HepG2 (cell line): Measurements from ENCODE around the gene MRPS2. TPM values are rescaled to one million over a fixed set of nuclear protein-coding genes. Genes with fewer than 3 reads are reported as not detected.

ENCODE experiments used
- ERF ChIP-seq: IDR thresholded peaks from 2 replicates; pipeline ENCODE4 v1.6.1; 2018; ENCODE audit warnings: missing biosample characterization, missing genetic modification reagents
- ETV5 ChIP-seq: IDR thresholded peaks from 2 replicates; pipeline ENCODE4 v1.6.1; 2018; ENCODE audit warnings: missing biosample characterization, missing genetic modification reagents, inconsistent platforms, borderline replicate concordance
- MED8 ChIP-seq: sonication (generic); formaldehyde crosslinking; IDR thresholded peaks from 2 replicates; pipeline ENCODE4 v1.8.1; 2023; ENCODE audit warnings: mild to moderate bottlenecking, missing genetic modification reagents; ENCODE audit not compliant: insufficient replicate concordance
- RBFOX2 ChIP-seq: fragments of 200-400 bp; formaldehyde crosslinking; IDR thresholded peaks from 2 replicates; pipeline ENCODE4 v1.6.1; 2017; ENCODE audit warnings: low read depth, mild to moderate bottlenecking, low read length
- SALL2 ChIP-seq: sonication (generic); formaldehyde crosslinking; IDR thresholded peaks from 2 replicates; pipeline ENCODE4 v1.8.1; 2023; ENCODE audit warnings: mild to moderate bottlenecking, missing genetic modification reagents, inconsistent platforms
- ZNF101 ChIP-seq: sonication (generic); formaldehyde crosslinking; IDR thresholded peaks from 2 replicates; pipeline ENCODE4 v1.4.0; 2020; ENCODE audit warnings: mild to moderate bottlenecking, low read depth, missing genetic modification reagents, borderline replicate concordance
- ZNF367 ChIP-seq: sonication (generic); formaldehyde crosslinking; IDR thresholded peaks from 2 replicates; pipeline ENCODE4 v1.4.0; 2020; ENCODE audit warnings: missing genetic modification reagents, borderline replicate concordance
- ZNF749 ChIP-seq: sonication (generic); formaldehyde crosslinking; IDR thresholded peaks from 2 replicates; pipeline ENCODE4 v1.8.0; 2022; ENCODE audit warnings: mild to moderate bottlenecking, missing genetic modification reagents, moderate library complexity, borderline replicate concordance
- ZNF816 ChIP-seq: sonication (generic); formaldehyde crosslinking; IDR thresholded peaks from 2 replicates; pipeline ENCODE4 v1.8.0; 2022; ENCODE audit warnings: missing genetic modification reagents, mild to moderate bottlenecking, borderline replicate concordance
- ZSCAN29 ChIP-seq: sonication (generic); formaldehyde crosslinking; conservative IDR thresholded peaks from 2 replicates; pipeline ENCODE4 v1.4.0; 2020; ENCODE audit warnings: mild to moderate bottlenecking, missing genetic modification reagents
- ZZZ3 ChIP-seq: sonication (generic); formaldehyde crosslinking; IDR thresholded peaks from 2 replicates; pipeline ENCODE4 v1.4.0; 2020; ENCODE audit warnings: missing genetic modification reagents, mild to moderate bottlenecking, borderline replicate concordance
- polyA plus RNA-seq, 8 experiments: library from polyadenylated mRNA; depleted of rRNA in 3 of 8; stranded (reverse) in 7 of 8; unstranded in 1 of 8; fragments of >200 nt; fragmentation: Illumina TruSeq in 4 of 8; extraction: Trizol in 4 of 8; gene quantifications; 2 replicates each; pipeline versions ENCODE4 v1.2.1 to v1.2.3, GENCODE V29; 2011 to 2016; ENCODE audit warnings: low read depth in 4 of 8, missing spikeins in 1 of 8, mixed read lengths in 1 of 8; ENCODE audit not compliant: insufficient read depth in 1 of 8
- total RNA-seq, 5 experiments: library from RNA; depleted of rRNA; stranded (reverse); fragments of >200 nt; fragmentation: Illumina TruSeq; extraction: Trizol; gene quantifications; 2 replicates each; pipeline ENCODE4 v1.2.3, GENCODE V29; 2016; ENCODE audit warnings: low read depth in 1 of 5
- TF ChIP-seq, protein P1 (sequence below): sonication (generic); formaldehyde crosslinking; IDR thresholded peaks from 2 replicates; pipeline ENCODE4 v1.4.0; 2020; ENCODE audit warnings: missing genetic modification reagents
- TF ChIP-seq, protein P2 (sequence below): sonication (generic); formaldehyde crosslinking; IDR thresholded peaks from 2 replicates; pipeline ENCODE4 v1.8.0; 2022; ENCODE audit warnings: missing genetic modification reagents, low read depth, mild to moderate bottlenecking, borderline replicate concordance
- TF ChIP-seq, protein P3 (sequence below): sonication (generic); formaldehyde crosslinking; IDR thresholded peaks from 2 replicates; pipeline ENCODE4 v1.5.0; 2020; ENCODE audit warnings: mild to moderate bottlenecking, missing genetic modification reagents, borderline replicate concordance
- TF ChIP-seq, protein P4 (sequence below): IDR thresholded peaks from 2 replicates; pipeline ENCODE4 v1.6.1; 2018; ENCODE audit warnings: missing genetic modification reagents
- TF ChIP-seq, protein P5 (sequence below): sonication (generic); formaldehyde crosslinking; IDR thresholded peaks from 2 replicates; pipeline ENCODE4 v1.4.0; 2020; ENCODE audit warnings: missing genetic modification reagents, borderline replicate concordance

Gene MRPS2
- total and polyA plus RNA-seq, 2 of the 13 experiments (the other 11 are each of a cell fraction or from before 2014, with no cell fraction given) = 44.4 to 86.7 TPM

DNA sequence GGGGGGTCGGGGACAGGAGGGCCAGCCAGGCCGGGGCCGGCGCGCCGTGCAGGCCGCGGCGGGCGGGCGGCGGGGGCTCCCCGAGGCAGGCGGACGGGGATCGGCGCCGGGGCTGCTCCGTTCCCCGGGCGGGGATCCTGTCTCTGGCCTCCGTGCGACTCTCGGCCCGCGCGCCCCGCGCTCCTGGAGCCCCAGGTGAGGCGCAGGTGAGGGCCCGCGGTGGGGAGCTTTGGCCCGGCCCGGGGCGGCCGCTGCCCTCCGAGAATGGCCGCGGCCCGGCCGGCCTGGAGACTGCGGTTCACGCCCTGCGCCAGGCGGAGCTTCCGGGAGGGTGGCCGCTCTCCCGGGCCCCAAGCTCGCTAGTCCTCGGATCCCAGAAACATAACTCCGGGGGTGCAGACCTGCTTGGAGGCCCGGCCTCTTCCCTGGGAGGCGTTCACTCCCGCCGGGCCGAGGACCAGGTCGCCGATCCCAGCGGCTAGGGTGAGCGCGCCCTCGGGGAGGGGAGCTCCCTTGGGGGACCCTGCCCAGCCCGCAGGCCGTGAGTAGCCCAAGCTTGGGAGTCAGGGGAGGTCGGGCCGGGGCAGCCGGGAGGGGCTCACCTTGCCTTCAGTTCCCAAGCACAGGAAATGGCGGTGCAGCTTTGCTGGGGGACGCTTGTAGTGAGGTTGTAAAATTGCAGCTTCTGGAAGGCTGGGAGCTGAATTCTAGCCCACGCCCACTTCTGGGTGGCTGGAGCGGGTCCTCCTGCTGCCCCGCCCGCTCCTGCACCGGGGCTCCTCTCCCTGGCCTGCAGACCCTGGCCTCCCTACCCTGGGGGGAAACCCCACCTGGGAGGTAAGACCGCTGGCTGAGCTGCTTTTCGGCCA, 20.2 kb upstream of the MRPS2 start (continued):
- TF ChIP-seq, protein P1, sequence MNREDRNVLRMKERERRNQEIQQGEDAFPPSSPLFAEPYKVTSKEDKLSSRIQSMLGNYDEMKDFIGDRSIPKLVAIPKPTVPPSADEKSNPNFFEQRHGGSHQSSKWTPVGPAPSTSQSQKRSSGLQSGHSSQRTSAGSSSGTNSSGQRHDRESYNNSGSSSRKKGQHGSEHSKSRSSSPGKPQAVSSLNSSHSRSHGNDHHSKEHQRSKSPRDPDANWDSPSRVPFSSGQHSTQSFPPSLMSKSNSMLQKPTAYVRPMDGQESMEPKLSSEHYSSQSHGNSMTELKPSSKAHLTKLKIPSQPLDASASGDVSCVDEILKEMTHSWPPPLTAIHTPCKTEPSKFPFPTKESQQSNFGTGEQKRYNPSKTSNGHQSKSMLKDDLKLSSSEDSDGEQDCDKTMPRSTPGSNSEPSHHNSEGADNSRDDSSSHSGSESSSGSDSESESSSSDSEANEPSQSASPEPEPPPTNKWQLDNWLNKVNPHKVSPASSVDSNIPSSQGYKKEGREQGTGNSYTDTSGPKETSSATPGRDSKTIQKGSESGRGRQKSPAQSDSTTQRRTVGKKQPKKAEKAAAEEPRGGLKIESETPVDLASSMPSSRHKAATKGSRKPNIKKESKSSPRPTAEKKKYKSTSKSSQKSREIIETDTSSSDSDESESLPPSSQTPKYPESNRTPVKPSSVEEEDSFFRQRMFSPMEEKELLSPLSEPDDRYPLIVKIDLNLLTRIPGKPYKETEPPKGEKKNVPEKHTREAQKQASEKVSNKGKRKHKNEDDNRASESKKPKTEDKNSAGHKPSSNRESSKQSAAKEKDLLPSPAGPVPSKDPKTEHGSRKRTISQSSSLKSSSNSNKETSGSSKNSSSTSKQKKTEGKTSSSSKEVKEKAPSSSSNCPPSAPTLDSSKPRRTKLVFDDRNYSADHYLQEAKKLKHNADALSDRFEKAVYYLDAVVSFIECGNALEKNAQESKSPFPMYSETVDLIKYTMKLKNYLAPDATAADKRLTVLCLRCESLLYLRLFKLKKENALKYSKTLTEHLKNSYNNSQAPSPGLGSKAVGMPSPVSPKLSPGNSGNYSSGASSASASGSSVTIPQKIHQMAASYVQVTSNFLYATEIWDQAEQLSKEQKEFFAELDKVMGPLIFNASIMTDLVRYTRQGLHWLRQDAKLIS (CRISPR knock-in tag) = no peak
- TF ChIP-seq ZNF367 (no peak), ZNF816 (CRISPR knock-in tag) (no peak), ERF (CRISPR knock-in tag) (peak; percentile 24; the same call in 1 of the 2 replicates), ETV5 (CRISPR knock-in tag) (peak; percentile 6; the same call in 1 of the 2 replicates), ZNF101 (CRISPR knock-in tag) (no peak), MED8 (CRISPR knock-in tag) (peak; percentile 49), RBFOX2 (peak; percentile 69), ZNF749 (CRISPR knock-in tag) (no peak), SALL2 (peak; percentile 31; the same call in 1 of the 2 replicates), ZZZ3 (CRISPR knock-in tag) (no peak), ZSCAN29 (CRISPR knock-in tag) (no peak)
- TF ChIP-seq, protein P2, sequence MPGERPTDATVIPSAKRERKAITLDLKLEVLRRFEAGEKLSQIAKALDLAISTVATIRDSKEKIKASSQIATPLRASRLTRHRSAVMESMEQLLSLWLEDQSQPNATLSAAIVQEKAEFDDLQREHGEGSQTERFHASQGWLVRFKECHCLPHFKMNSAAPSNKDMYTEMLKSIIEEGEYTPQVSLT (CRISPR knock-in tag) = no peak
- TF ChIP-seq, protein P3, sequence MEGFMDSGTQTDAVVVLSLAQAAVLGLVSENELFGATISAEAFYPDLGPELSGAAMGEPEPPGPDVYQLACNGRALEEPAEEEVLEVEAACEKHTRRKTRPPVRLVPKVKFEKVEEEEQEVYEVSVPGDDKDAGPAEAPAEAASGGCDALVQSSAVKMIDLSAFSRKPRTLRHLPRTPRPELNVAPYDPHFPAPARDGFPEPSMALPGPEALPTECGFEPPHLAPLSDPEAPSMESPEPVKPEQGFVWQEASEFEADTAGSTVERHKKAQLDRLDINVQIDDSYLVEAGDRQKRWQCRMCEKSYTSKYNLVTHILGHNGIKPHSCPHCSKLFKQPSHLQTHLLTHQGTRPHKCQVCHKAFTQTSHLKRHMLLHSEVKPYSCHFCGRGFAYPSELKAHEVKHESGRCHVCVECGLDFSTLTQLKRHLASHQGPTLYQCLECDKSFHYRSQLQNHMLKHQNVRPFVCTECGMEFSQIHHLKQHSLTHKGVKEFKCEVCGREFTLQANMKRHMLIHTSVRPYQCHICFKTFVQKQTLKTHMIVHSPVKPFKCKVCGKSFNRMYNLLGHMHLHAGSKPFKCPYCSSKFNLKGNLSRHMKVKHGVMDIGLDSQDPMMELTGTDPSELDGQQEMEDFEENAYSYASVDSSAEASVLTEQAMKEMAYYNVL = peak; percentile 61; the same call in 1 of the 2 replicates
- TF ChIP-seq, protein P4, sequence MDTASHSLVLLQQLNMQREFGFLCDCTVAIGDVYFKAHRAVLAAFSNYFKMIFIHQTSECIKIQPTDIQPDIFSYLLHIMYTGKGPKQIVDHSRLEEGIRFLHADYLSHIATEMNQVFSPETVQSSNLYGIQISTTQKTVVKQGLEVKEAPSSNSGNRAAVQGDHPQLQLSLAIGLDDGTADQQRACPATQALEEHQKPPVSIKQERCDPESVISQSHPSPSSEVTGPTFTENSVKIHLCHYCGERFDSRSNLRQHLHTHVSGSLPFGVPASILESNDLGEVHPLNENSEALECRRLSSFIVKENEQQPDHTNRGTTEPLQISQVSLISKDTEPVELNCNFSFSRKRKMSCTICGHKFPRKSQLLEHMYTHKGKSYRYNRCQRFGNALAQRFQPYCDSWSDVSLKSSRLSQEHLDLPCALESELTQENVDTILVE = 0 out of 2 replicates have a peak, but pooled peaks have one; percentile 20
- TF ChIP-seq, protein P5, sequence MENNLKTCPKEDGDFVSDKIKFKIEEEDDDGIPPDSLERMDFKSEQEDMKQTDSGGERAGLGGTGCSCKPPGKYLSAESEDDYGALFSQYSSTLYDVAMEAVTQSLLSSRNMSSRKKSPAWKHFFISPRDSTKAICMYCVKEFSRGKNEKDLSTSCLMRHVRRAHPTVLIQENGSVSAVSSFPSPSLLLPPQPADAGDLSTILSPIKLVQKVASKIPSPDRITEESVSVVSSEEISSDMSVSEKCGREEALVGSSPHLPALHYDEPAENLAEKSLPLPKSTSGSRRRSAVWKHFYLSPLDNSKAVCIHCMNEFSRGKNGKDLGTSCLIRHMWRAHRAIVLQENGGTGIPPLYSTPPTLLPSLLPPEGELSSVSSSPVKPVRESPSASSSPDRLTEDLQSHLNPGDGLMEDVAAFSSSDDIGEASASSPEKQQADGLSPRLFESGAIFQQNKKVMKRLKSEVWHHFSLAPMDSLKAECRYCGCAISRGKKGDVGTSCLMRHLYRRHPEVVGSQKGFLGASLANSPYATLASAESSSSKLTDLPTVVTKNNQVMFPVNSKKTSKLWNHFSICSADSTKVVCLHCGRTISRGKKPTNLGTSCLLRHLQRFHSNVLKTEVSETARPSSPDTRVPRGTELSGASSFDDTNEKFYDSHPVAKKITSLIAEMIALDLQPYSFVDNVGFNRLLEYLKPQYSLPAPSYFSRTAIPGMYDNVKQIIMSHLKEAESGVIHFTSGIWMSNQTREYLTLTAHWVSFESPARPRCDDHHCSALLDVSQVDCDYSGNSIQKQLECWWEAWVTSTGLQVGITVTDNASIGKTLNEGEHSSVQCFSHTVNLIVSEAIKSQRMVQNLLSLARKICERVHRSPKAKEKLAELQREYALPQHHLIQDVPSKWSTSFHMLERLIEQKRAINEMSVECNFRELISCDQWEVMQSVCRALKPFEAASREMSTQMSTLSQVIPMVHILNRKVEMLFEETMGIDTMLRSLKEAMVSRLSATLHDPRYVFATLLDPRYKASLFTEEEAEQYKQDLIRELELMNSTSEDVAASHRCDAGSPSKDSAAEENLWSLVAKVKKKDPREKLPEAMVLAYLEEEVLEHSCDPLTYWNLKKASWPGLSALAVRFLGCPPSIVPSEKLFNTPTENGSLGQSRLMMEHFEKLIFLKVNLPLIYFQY = no peak
